Measurements from ENCODE around the gene C9orf72. TPM values are rescaled to one million over a fixed set of nuclear protein-coding genes. Genes with fewer than 3 reads are reported as not detected.
"Not testable (repeated sequence)": the region's sequence is repeated elsewhere in the genome, so short reads cannot be mapped to it uniquely, and the experiment has no call there.

Gene C9orf72, protein sequence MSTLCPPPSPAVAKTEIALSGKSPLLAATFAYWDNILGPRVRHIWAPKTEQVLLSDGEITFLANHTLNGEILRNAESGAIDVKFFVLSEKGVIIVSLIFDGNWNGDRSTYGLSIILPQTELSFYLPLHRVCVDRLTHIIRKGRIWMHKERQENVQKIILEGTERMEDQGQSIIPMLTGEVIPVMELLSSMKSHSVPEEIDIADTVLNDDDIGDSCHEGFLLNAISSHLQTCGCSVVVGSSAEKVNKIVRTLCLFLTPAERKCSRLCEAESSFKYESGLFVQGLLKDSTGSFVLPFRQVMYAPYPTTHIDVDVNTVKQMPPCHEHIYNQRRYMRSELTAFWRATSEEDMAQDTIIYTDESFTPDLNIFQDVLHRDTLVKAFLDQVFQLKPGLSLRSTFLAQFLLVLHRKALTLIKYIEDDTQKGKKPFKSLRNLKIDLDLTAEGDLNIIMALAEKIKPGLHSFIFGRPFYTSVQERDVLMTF
- total RNA-seq (10 to 100 TPM; 20.8 to 25.4 TPM), total RNA-seq (32.2 to 38.8 reads per million in 2 donors)

DNA sequence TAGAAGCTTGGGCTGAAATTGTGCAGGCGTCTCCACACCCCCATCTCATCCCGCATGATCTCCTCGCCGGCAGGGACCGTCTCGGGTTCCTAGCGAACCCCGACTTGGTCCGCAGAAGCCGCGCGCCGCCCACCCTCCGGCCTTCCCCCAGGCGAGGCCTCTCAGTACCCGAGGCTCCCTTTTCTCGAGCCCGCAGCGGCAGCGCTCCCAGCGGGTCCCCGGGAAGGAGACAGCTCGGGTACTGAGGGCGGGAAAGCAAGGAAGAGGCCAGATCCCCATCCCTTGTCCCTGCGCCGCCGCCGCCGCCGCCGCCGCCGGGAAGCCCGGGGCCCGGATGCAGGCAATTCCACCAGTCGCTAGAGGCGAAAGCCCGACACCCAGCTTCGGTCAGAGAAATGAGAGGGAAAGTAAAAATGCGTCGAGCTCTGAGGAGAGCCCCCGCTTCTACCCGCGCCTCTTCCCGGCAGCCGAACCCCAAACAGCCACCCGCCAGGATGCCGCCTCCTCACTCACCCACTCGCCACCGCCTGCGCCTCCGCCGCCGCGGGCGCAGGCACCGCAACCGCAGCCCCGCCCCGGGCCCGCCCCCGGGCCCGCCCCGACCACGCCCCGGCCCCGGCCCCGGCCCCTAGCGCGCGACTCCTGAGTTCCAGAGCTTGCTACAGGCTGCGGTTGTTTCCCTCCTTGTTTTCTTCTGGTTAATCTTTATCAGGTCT is at the start of gene C9orf72:
Gene C9orf72 (minus strand): TSS at position 564 of the 716 bp plus-strand sequence. CDS start 6,361 bp downstream, outside the sequence.
- H3K9me3 ChIP-seq (ENCODE audit: control insufficient read depth, low read length, poor library complexity, severe bottlenecking) = no peaks in the 10 kb centered on the region
- H3K4me1 Mint-ChIP-seq = peaks cover 23% of the 10 kb centered on the region
- no peaks in the 10 kb centered on the region for H3K36me3 Mint-ChIP-seq (ENCODE audit: low read depth)
- peak within 1 kb of the TSS; percentile 99 for H3K4me3 Mint-ChIP-seq
- peak; percentile 83 to 88 (median 86) for DNase-seq
- H3K27me3 Mint-ChIP-seq = no peaks in the 10 kb centered on the region
- H3K27ac Mint-ChIP-seq = peak within 1 kb of the TSS; percentile 99
- ATAC-seq = peak; percentile 78

GRCh38 chr9:27622693-27623340 is 49.5 kb upstream of the C9orf72 start:
- H3K4me1 Mint-ChIP-seq = peaks cover 2% of the 10 kb centered on the region
- ATAC-seq = no peak
- no peak for DNase-seq
- H3K27me3 Mint-ChIP-seq = peaks cover 34% of the 10 kb centered on the region
- no peaks in the 10 kb centered on the region for H3K9me3 ChIP-seq (ENCODE audit: control insufficient read depth, low read length, poor library complexity, severe bottlenecking)
- no peak overlapping the region for H3K27ac Mint-ChIP-seq
- H3K36me3 Mint-ChIP-seq (ENCODE audit: low read depth) = no peaks in the 10 kb centered on the region
- H3K4me3 Mint-ChIP-seq = no peak overlapping the region

- H3K4me3 Mint-ChIP-seq = no peak overlapping the region
- peaks cover 2% of the 10 kb centered on the region for H3K4me1 Mint-ChIP-seq
- H3K27ac Mint-ChIP-seq = no peak overlapping the region
- H3K9me3 ChIP-seq (ENCODE audit: control insufficient read depth, low read length, poor library complexity, severe bottlenecking) = no peaks in the 10 kb centered on the region
- no peak for DNase-seq
- no peak for ATAC-seq
- H3K27me3 Mint-ChIP-seq = peaks cover 35% of the 10 kb centered on the region
- peaks cover 2% of the 10 kb centered on the region for H3K36me3 Mint-ChIP-seq (ENCODE audit: low read depth)
Observed at GRCh38 chr9:27619743-27620142, 46.5 kb upstream of the C9orf72 start.

- H3K4me1 Mint-ChIP-seq = peaks cover 2% of the 10 kb centered on the region
- H3K4me3 Mint-ChIP-seq = no peak overlapping the region
- ATAC-seq (no peak), DNase-seq (no peak)
- H3K27me3 Mint-ChIP-seq = peaks cover 45% of the 10 kb centered on the region
- H3K9me3 ChIP-seq (ENCODE audit: control insufficient read depth, low read length, poor library complexity, severe bottlenecking) = no peaks in the 10 kb centered on the region
- peaks cover 2% of the 10 kb centered on the region for H3K36me3 Mint-ChIP-seq (ENCODE audit: low read depth)
- no peak overlapping the region for H3K27ac Mint-ChIP-seq
Observed at GRCh38 chr9:27618066-27618465, 44.8 kb upstream of the C9orf72 start.

DNA sequence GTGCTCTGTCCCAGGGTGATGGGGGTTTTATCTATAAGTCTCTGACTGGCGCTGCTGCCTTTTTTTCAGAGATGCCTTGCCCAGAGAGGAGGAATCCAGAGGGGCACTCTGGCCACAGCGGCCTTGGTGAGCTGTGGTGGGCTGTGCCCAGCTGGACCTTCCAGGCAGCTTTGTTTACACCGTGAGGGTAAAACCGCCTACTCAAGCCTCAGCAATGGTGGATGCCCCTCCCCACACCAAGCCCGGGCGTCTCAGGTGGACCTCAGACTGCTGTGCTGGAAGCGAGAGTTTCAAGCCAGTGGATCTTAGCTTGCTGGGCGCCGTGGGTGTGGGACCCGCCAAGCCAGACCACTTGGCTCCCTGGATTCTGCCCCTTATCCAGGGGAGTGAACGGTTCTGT is 41.3 kb upstream of the C9orf72 start:
- peaks cover 5% of the 10 kb centered on the region for H3K36me3 Mint-ChIP-seq (ENCODE audit: low read depth)

DNA sequence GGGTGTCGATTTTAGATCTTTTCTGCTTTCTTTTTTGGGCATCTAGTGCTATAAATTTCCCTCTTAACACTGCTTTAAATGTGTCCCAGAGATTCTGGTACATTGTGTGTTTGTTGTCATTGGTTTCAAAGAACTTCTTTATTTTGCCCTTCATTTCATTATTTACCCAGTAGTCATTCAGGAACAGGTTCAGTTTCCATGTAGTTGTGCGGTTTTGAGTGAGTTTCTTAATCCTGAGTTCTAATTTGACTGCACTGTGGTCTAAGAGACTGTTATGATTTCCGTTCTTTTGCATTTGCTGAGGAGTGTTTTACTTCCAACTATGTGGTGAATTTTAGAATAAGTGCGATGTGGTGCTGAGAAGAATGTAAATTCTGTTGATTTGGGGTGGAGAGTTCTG is 38.8 kb upstream of the C9orf72 start:
- H3K27me3 Mint-ChIP-seq = peaks cover 66% of the 10 kb centered on the region
- not testable (repeated sequence) for H3K4me3 Mint-ChIP-seq; H3K9me3 ChIP-seq (ENCODE audit: control insufficient read depth, low read length, poor library complexity, severe bottlenecking); H3K4me1 Mint-ChIP-seq; H3K36me3 Mint-ChIP-seq (ENCODE audit: low read depth); DNase-seq; H3K27ac Mint-ChIP-seq; ATAC-seq

More for the DNA sequence above, 41.3 kb upstream of the C9orf72 start:
- no peak overlapping the region for H3K27ac Mint-ChIP-seq
- H3K4me3 Mint-ChIP-seq = no peak overlapping the region
- peaks cover 63% of the 10 kb centered on the region for H3K27me3 Mint-ChIP-seq
- H3K9me3 ChIP-seq (ENCODE audit: control insufficient read depth, low read length, poor library complexity, severe bottlenecking) = no peaks in the 10 kb centered on the region
- H3K4me1 Mint-ChIP-seq = no peaks in the 10 kb centered on the region
- no peak for DNase-seq
- no peak for ATAC-seq

GRCh38 chr9:27610622-27611021 is 37.3 kb upstream of the C9orf72 start:
- no peaks in the 10 kb centered on the region for H3K9me3 ChIP-seq (ENCODE audit: control insufficient read depth, low read length, poor library complexity, severe bottlenecking)
- Mint-ChIP-seq H3K27ac (no peak overlapping the region), H3K4me1 (no peaks in the 10 kb centered on the region), H3K27me3 (peaks cover 64% of the 10 kb centered on the region), H3K4me3 (no peak overlapping the region), H3K36me3 (ENCODE audit: low read depth) (peaks cover 5% of the 10 kb centered on the region)
- DNase-seq (no peak), ATAC-seq (no peak)

GRCh38 chr9:27602954-27603353 is 29.7 kb upstream of the C9orf72 start:
- H3K27ac Mint-ChIP-seq = no peak overlapping the region

DNA sequence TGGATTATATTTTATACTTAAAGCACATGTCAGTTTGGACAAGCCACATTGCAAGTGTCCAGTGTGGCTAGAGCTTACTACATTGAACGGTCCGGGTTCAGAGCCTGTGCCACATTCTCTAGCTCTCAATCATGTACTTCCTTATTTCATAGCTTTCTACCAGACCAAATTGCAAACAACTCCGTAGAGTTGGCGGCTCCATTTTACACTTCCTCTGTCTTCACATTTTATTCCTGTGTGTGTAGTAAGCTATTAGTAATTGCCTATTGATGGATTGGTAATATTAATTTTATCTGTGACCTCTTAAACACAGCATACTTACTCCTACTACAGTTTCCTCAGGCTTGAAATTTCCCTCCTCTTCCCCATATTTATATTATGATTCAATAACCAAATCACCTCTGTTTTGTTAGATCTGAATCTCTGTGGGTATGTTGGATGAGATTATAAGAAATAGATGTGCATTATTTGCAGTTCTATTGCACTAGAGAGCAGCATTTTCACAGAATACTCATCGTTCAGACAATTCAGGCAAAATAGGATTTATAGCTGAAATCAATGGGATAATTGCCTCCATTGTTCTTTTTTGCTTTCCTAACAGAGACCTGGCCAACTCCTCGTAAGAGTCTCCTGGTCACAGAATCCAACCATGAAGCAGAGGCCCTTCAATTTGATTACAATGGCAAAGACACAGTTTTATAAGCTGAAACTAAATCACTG is 29.0 kb upstream of the C9orf72 start:
- peaks cover 10% of the 10 kb centered on the region for H3K27me3 Mint-ChIP-seq

More at GRCh38 chr9:27602954-27603353, 29.7 kb upstream of the C9orf72 start:
- DNase-seq (no peak), ATAC-seq (no peak)
- Mint-ChIP-seq H3K36me3 (ENCODE audit: low read depth) (no peaks in the 10 kb centered on the region), H3K27me3 (peaks cover 10% of the 10 kb centered on the region), H3K4me1 (peaks cover 2% of the 10 kb centered on the region), H3K4me3 (no peak overlapping the region)
- no peaks in the 10 kb centered on the region for H3K9me3 ChIP-seq (ENCODE audit: control insufficient read depth, low read length, poor library complexity, severe bottlenecking)

GRCh38 chr9:27601396-27601795 is 28.1 kb upstream of the C9orf72 start:
- H3K27ac Mint-ChIP-seq = no peak overlapping the region
- DNase-seq (no peak), ATAC-seq (no peak)
- H3K4me3 Mint-ChIP-seq = no peak overlapping the region
- H3K27me3 Mint-ChIP-seq = peaks cover 17% of the 10 kb centered on the region
- H3K36me3 Mint-ChIP-seq (ENCODE audit: low read depth) = no peaks in the 10 kb centered on the region
- no peaks in the 10 kb centered on the region for H3K9me3 ChIP-seq (ENCODE audit: control insufficient read depth, low read length, poor library complexity, severe bottlenecking)
- H3K4me1 Mint-ChIP-seq = peaks cover 2% of the 10 kb centered on the region

More for the DNA sequence above, 29.0 kb upstream of the C9orf72 start:
- no peaks in the 10 kb centered on the region for H3K9me3 ChIP-seq (ENCODE audit: control insufficient read depth, low read length, poor library complexity, severe bottlenecking)
- no peak for ATAC-seq
- Mint-ChIP-seq H3K4me1 (peaks cover 2% of the 10 kb centered on the region), H3K36me3 (ENCODE audit: low read depth) (no peaks in the 10 kb centered on the region), H3K27ac (no peak overlapping the region), H3K4me3 (no peak overlapping the region)
- no peak for DNase-seq

- H3K4me1 Mint-ChIP-seq = peaks cover 2% of the 10 kb centered on the region
Observed at GRCh38 chr9:27600256-27600655, 27.0 kb upstream of the C9orf72 start.

DNA sequence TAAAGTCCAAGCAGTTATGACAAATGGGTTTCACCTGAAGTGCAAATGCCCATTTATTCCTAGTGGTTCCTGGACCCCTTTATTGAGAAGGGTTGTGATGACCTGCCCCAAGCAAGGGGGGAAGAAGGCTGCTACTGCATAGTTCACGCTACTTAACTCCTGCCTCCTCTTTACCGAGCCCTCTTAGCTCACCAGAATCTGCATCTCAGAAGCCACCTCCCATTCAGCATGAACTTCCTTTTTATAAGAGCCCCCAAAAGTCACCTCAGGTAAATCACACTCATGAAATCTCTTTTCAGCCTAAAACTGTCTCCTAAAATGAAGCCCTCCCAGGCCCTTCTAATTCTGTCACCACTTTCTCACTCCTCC is 26.6 kb upstream of the C9orf72 start:
- Mint-ChIP-seq H3K4me3 (no peak overlapping the region), H3K27me3 (peaks cover 18% of the 10 kb centered on the region), H3K4me1 (peaks cover 2% of the 10 kb centered on the region), H3K36me3 (ENCODE audit: low read depth) (no peaks in the 10 kb centered on the region), H3K27ac (no peak overlapping the region)
- ATAC-seq (no peak), DNase-seq (no peak)
- no peaks in the 10 kb centered on the region for H3K9me3 ChIP-seq (ENCODE audit: control insufficient read depth, low read length, poor library complexity, severe bottlenecking)

More at GRCh38 chr9:27600256-27600655, 27.0 kb upstream of the C9orf72 start:
- peaks cover 18% of the 10 kb centered on the region for H3K27me3 Mint-ChIP-seq
- no peak overlapping the region for H3K4me3 Mint-ChIP-seq
- no peak for ATAC-seq
- H3K36me3 Mint-ChIP-seq (ENCODE audit: low read depth) = no peaks in the 10 kb centered on the region
- DNase-seq = no peak
- H3K27ac Mint-ChIP-seq = no peak overlapping the region
- H3K9me3 ChIP-seq (ENCODE audit: control insufficient read depth, low read length, poor library complexity, severe bottlenecking) = no peaks in the 10 kb centered on the region

Measured in T-helper 17 cell (primary cell).